Endothelial cell of umbilical vein (primary cell): ENCODE measurements around the gene CYP19A1. TPM values are rescaled to one million over a fixed set of nuclear protein-coding genes. Genes with fewer than 3 reads are reported as not detected.

Experiments used
- BruUV-seq: library from RNA; stranded (reverse); fragments of 400-500 nt; replicated peaks from 2 replicates; lab custom pipeline; 2021; lab: Mats Ljungman, UMichigan
- CTCF ChIA-PET: fragments of 300-600, 350-600 bp; sonication (Branson Sonifier 250); formaldehyde crosslinking; loops from one replicate; lab custom pipeline; 2021; ENCODE audit warnings: antibody characterized with exemption, inconsistent platforms; lab: Charles Lee
- POLR2A ChIA-PET: fragments of 300-600, 350-600 bp; sonication (Branson Sonifier 250); formaldehyde crosslinking; loops from one replicate; lab custom pipeline; 2021; ENCODE audit warnings: antibody characterized with exemption, inconsistent platforms; lab: Charles Lee
- DNase-seq: peaks from one replicate; pipeline ENCODE4 v3.0.0-alpha.2; 2011; ENCODE audit warnings: low read depth, low spot score
- FAIRE-seq: peaks from 2 replicates; lab custom pipeline; 2011; peaks lifted over from hg19 to GRCh38; lab: Jason Lieb, UNC
- H2AFZ ChIP-seq: 2 replicates; pipeline ENCODE4 v1.6.0; 2012; ENCODE audit warnings: low read depth, low read length, control low read depth, inconsistent platforms
- H3K27ac ChIP-seq: 2 replicates; pipeline ENCODE4 v1.5.1; 2011; ENCODE audit warnings: low read depth, mild to moderate bottlenecking, control low read depth, low read length, moderate library complexity; ENCODE audit not compliant: insufficient read depth
- H3K27me3 ChIP-seq, 2 experiments: 2 replicates each; pipeline versions ENCODE4 v1.6.0 to v1.6.1; 2011; ENCODE audit warnings: low read length in 2 of 2, mixed read lengths in 1 of 2; ENCODE audit not compliant: control insufficient read depth in 2 of 2, insufficient read depth in 2 of 2
- H3K36me3 ChIP-seq, 2 experiments: 2 replicates in 1 of 2; 3 replicates in 1 of 2; pipeline ENCODE4 v1.5.1; 2011; ENCODE audit warnings: low read length in 2 of 2, mild to moderate bottlenecking in 1 of 2, moderate library complexity in 1 of 2; ENCODE audit not compliant: control insufficient read depth in 2 of 2, insufficient read depth in 2 of 2; ENCODE audit errors: extremely low read depth in 1 of 2
- H3K4me1 ChIP-seq: 3 replicates; pipeline ENCODE4 v1.5.1; 2011; ENCODE audit warnings: mild to moderate bottlenecking, low read length; ENCODE audit not compliant: control insufficient read depth, insufficient read depth; ENCODE audit errors: extremely low read depth
- H3K4me2 ChIP-seq: 2 replicates; pipeline ENCODE4 v1.6.1; 2011; ENCODE audit warnings: low read length, control low read depth, mixed read lengths; ENCODE audit not compliant: insufficient read depth
- H3K4me3 ChIP-seq, 3 experiments: fragments of 200-600 bp in 1 of 3; sonication (generic), shearing (Covaris generic) in 1 of 3; replicated peaks in 1 of 3; 2 replicates each; pipeline ENCODE4 v1.5.1; 2011 to 2016; ENCODE audit warnings: control low read depth in 3 of 3, low read length in 3 of 3, mild to moderate bottlenecking in 2 of 3, inconsistent platforms in 1 of 3, low read depth in 1 of 3, moderate library complexity in 1 of 3; ENCODE audit not compliant: insufficient read depth in 1 of 3
- H3K79me2 ChIP-seq: 2 replicates; pipeline ENCODE4 v1.6.0; 2012; ENCODE audit warnings: low read length, inconsistent platforms; ENCODE audit not compliant: control insufficient read depth, insufficient read depth
- H3K9ac ChIP-seq: replicated peaks from 2 replicates; pipeline ENCODE3; 2011; ENCODE audit warnings: low read length, control low read depth; ENCODE audit not compliant: insufficient read depth; ENCODE audit errors: extremely low read depth
- H3K9me1 ChIP-seq: replicated peaks from 3 replicates; pipeline ENCODE4 v1.6.0; 2011; ENCODE audit warnings: mild to moderate bottlenecking, low read length; ENCODE audit not compliant: control insufficient read depth, insufficient read depth; ENCODE audit errors: extremely low read depth
- H3K9me3 ChIP-seq: replicated peaks from 2 replicates; pipeline ENCODE4 v1.5.1; 2012; ENCODE audit warnings: low read length, inconsistent platforms; ENCODE audit not compliant: control insufficient read depth, insufficient read depth
- H4K20me1 ChIP-seq: replicated peaks from 2 replicates; pipeline ENCODE3; 2011; ENCODE audit warnings: mild to moderate bottlenecking, low read length; ENCODE audit not compliant: control insufficient read depth, insufficient read depth; ENCODE audit errors: extremely low read depth
- CTCF ChIP-seq, 2 donors: IDR thresholded peaks; 1 replicate in 1 of 2; 2 replicates in 1 of 2; pipeline ENCODE4 v1.5.1; 2011; ENCODE audit warnings: low read length in 2 of 2, mild to moderate bottlenecking in 2 of 2, moderate library complexity in 2 of 2, control low read depth in 1 of 2, inconsistent platforms in 1 of 2, low read depth in 1 of 2; ENCODE audit not compliant: insufficient read depth in 1 of 2; ENCODE audit errors: extremely low read depth in 1 of 2
- FOS ChIP-seq: IDR thresholded peaks from 2 replicates; pipeline ENCODE4 v1.6.1; 2011; ENCODE audit warnings: mild to moderate bottlenecking, low read length, moderate library complexity, borderline replicate concordance; ENCODE audit not compliant: insufficient read depth
- GATA2 ChIP-seq: IDR thresholded peaks from 2 replicates; pipeline ENCODE4 v1.7.0; 2011; ENCODE audit warnings: low read depth, mild to moderate bottlenecking, moderate library complexity, mixed read lengths, low read length; ENCODE audit not compliant: insufficient read length, insufficient read depth
- JUN ChIP-seq: IDR thresholded peaks from 2 replicates; pipeline ENCODE4 v1.6.1; 2011; ENCODE audit warnings: borderline replicate concordance, low read depth; ENCODE audit not compliant: insufficient read length, insufficient read depth
- MAX ChIP-seq: IDR thresholded peaks from 2 replicates; pipeline ENCODE4 v1.6.1; 2011; ENCODE audit not compliant: insufficient read depth, insufficient read length
- MYC ChIP-seq: IDR thresholded peaks from one replicate; pipeline ENCODE4 v1.6.1; 2011; ENCODE audit warnings: mild to moderate bottlenecking, low read depth, low read length
- POLR2A ChIP-seq: IDR thresholded peaks from 2 replicates; pipeline ENCODE4 v1.6.1; 2012; ENCODE audit warnings: low read depth, mild to moderate bottlenecking, control low read depth, low read length
- dilution Hi-C: fragments of 300-500 bp; cut with MboI; formaldehyde crosslinking; loops from one replicate; pipeline ENCODE4 v1.15.0; 2019; ENCODE audit warnings: low sequenced_read_pairs; ENCODE audit not compliant: extremely low pct_ligation_motif_present
- intact Hi-C: fragments of 100-400 bp; cut with micrococcal nuclease; formaldehyde crosslinking; loops from one replicate; pipeline ENCODE4 v1.10.0; 2022
- polyA plus RNA-seq, 4 experiments: library from polyadenylated mRNA; depleted of rRNA in 3 of 4; stranded (reverse) in 3 of 4; unstranded in 1 of 4; fragments of >200 nt; gene quantifications; 2 replicates each; pipeline versions ENCODE4 v1.2.1 to v1.2.3, GENCODE V29; 2011 to 2012; ENCODE audit warnings: missing spikeins in 1 of 4
- total RNA-seq: library from RNA; stranded (reverse); gene quantifications from 2 replicates; pipeline ENCODE4 v1.2.3, GENCODE V29; 2021

Gene CYP19A1
- total and polyA plus RNA-seq, 2 donors (not counting 3 experiments of a cell fraction or from before 2014, with no cell fraction given) = not detected

GRCh38 chr15:51325167-51325566 lies 13.2 kb downstream of the CYP19A1 start:
- TF ChIP-seq GATA2 (no peak), FOS (no peak), MAX (no peak), JUN (no peak), MYC (no peak), CTCF (IDR thresholded peaks at IDR 0.05; ENCODE audit: extremely low read depth in 1 of 2, insufficient read depth in 1 of 2, low read depth in 1 of 2, low read length in 2 of 2) (no peak), POLR2A (no peak)
- H3K4me2 ChIP-seq = no peak overlapping the region
- no peaks in the 10 kb centered on the region for H3K4me1 ChIP-seq
- H3K27ac ChIP-seq = no peak overlapping the region
- H3K4me3 ChIP-seq = no peak overlapping the region
- no peaks in the 10 kb centered on the region for H4K20me1 ChIP-seq
- POLR2A ChIA-PET = no interaction called here
- no peaks in the 10 kb centered on the region for H3K9me3 ChIP-seq
- H3K36me3 ChIP-seq = no peaks in the 10 kb centered on the region
- intact Hi-C loops = no loop called here
- H3K9ac ChIP-seq = no peak overlapping the region
- H3K27me3 ChIP-seq = peaks cover 80 to 88% of the 10 kb centered on the region in 2 experiments
- FAIRE-seq (no peak), DNase-seq (no peak)
- CTCF ChIA-PET = interaction anchor here (1.2 to 1.4 kb wide), 2 partner anchors 9 to 43 kb away, joined by 3 to 7 read pairs; no protein-coding TSS in a partner anchor
- no peaks in the 10 kb centered on the region for H3K79me2 ChIP-seq
- no TSS peak for BruUV-seq
- H2AFZ ChIP-seq = no peak overlapping the region
- no peaks in the 10 kb centered on the region for H3K9me1 ChIP-seq
- dilution Hi-C loops = no loop called here
